ENCODE results near the gene MRPS9.

MRPS9 gene

GRCh38 chr2:105052773-105053172 is 14.9 kb downstream of the MRPS9 start:
- no peaks in the 10 kb centered on the region for H3K27me3 ChIP-seq (ENCODE audit: insufficient read depth, low read depth)
- no peak overlapping the region for H2AFZ ChIP-seq (ENCODE audit: low read depth)
- no peak overlapping the region for H3K4me2 ChIP-seq
- H3K27ac ChIP-seq: no peak overlapping the region
- no peak for TF ChIP-seq CTCF (conservative IDR thresholded peaks at IDR 0.05; ENCODE audit: low read depth, low read length)
- no peaks in the 10 kb centered on the region; the same call in 1 of the 2 replicates for H3K36me3 ChIP-seq (ENCODE audit: insufficient read depth)
- H4K20me1 ChIP-seq (ENCODE audit: insufficient read depth): no peaks in the 10 kb centered on the region
- H3K79me2 ChIP-seq (ENCODE audit: insufficient read depth, low read depth): peaks cover 7% of the 10 kb centered on the region; the same call in 1 of the 2 replicates
- H3K4me3 ChIP-seq (IDR thresholded peaks at IDR 0.05; ENCODE audit: insufficient read depth, low read depth, low read length): no peak overlapping the region
- no peak overlapping the region for H3K9ac ChIP-seq
- no peaks in the 10 kb centered on the region for H3K4me1 ChIP-seq (ENCODE audit: low read depth, poor library complexity, severe bottlenecking)

GRCh38 chr2:105055613-105056012 is 17.7 kb downstream of the MRPS9 start:
- peaks cover 7% of the 10 kb centered on the region; the same call in 1 of the 2 replicates for H3K79me2 ChIP-seq (ENCODE audit: insufficient read depth, low read depth)
- H3K27ac ChIP-seq: no peak overlapping the region
- no peak for TF ChIP-seq CTCF (conservative IDR thresholded peaks at IDR 0.05; ENCODE audit: low read depth, low read length)
- no peak overlapping the region for H3K4me3 ChIP-seq (IDR thresholded peaks at IDR 0.05; ENCODE audit: insufficient read depth, low read depth, low read length)
- H3K27me3 ChIP-seq (ENCODE audit: insufficient read depth, low read depth): no peaks in the 10 kb centered on the region
- H3K4me2 ChIP-seq: no peak overlapping the region
- no peaks in the 10 kb centered on the region for H3K4me1 ChIP-seq (ENCODE audit: low read depth, poor library complexity, severe bottlenecking)
- no peak overlapping the region for H3K9ac ChIP-seq
- H2AFZ ChIP-seq (ENCODE audit: low read depth): no peak overlapping the region
- no peaks in the 10 kb centered on the region for H3K36me3 ChIP-seq (ENCODE audit: insufficient read depth)
- no peaks in the 10 kb centered on the region for H4K20me1 ChIP-seq (ENCODE audit: insufficient read depth)

GRCh38 chr2:105056245-105056644 is 18.4 kb downstream of the MRPS9 start:
- Histone ChIP-seq H3K36me3 (ENCODE audit: insufficient read depth) (no peaks in the 10 kb centered on the region), H3K9ac (no peak overlapping the region), H3K4me2 (no peak overlapping the region), H4K20me1 (ENCODE audit: insufficient read depth) (no peaks in the 10 kb centered on the region), H3K27ac (no peak overlapping the region), H3K4me1 (ENCODE audit: low read depth, poor library complexity, severe bottlenecking) (no peaks in the 10 kb centered on the region), H3K79me2 (ENCODE audit: insufficient read depth, low read depth) (peaks cover 7% of the 10 kb centered on the region; the same call in 1 of the 2 replicates), H3K27me3 (ENCODE audit: insufficient read depth, low read depth) (no peaks in the 10 kb centered on the region), H2AFZ (ENCODE audit: low read depth) (no peak overlapping the region), H3K4me3 (IDR thresholded peaks at IDR 0.05; ENCODE audit: insufficient read depth, low read depth, low read length) (no peak overlapping the region)
- TF ChIP-seq CTCF (conservative IDR thresholded peaks at IDR 0.05; ENCODE audit: low read depth, low read length): no peak

- Histone ChIP-seq H3K4me2 (no peak overlapping the region), H3K4me1 (ENCODE audit: low read depth, poor library complexity, severe bottlenecking) (no peaks in the 10 kb centered on the region), H3K9ac (no peak overlapping the region), H3K4me3 (IDR thresholded peaks at IDR 0.05; ENCODE audit: insufficient read depth, low read depth, low read length) (no peak overlapping the region), H3K27me3 (ENCODE audit: insufficient read depth, low read depth) (no peaks in the 10 kb centered on the region), H3K27ac (no peak overlapping the region), H3K79me2 (ENCODE audit: insufficient read depth, low read depth) (peaks cover 6% of the 10 kb centered on the region; the same call in 1 of the 2 replicates), H2AFZ (ENCODE audit: low read depth) (no peak overlapping the region), H4K20me1 (ENCODE audit: insufficient read depth) (no peaks in the 10 kb centered on the region), H3K36me3 (ENCODE audit: insufficient read depth) (no peaks in the 10 kb centered on the region)
- no peak for TF ChIP-seq CTCF (conservative IDR thresholded peaks at IDR 0.05; ENCODE audit: low read depth, low read length)
Observed at GRCh38 chr2:105057005-105057404, 19.1 kb downstream of the MRPS9 start.
